HG02970 (cell line): ENCODE data around the gene CNN3.
"Not testable (repeated sequence)": the region's sequence is repeated elsewhere in the genome, so short reads cannot be mapped to it uniquely, and the experiment has no call there.

Experiments
- ATAC-seq: cut with Tn5 transposase; IDR thresholded peaks from one replicate; pipeline ENCODE4 v1.9.1; 2021; ENCODE audit warnings: mild to moderate bottlenecking, moderate library complexity, moderate number of reproducible peaks; ENCODE audit not compliant: unreplicated experiment, low FRiP score

The CNN3 gene

DNA sequence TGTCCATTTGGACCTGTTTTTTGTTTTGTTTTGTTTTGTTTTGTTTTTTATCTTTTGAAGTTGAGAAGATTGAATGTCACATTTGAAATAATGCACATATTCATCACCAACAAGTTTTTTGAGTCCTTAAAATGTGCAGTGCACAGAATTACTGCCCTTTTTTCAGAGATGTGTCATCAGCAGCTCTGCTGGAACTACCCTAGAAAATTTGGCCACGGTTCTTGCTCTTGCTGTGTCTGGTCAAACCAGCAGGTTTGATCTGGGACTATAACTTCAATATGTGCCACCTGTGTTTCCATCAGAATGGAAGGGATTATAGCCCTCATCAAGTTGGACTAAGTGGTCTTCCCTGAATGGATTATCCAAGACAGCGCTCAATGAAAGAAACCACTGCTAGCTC, 24.1 kb upstream of the CNN3 start:
- ATAC-seq = no peak

DNA sequence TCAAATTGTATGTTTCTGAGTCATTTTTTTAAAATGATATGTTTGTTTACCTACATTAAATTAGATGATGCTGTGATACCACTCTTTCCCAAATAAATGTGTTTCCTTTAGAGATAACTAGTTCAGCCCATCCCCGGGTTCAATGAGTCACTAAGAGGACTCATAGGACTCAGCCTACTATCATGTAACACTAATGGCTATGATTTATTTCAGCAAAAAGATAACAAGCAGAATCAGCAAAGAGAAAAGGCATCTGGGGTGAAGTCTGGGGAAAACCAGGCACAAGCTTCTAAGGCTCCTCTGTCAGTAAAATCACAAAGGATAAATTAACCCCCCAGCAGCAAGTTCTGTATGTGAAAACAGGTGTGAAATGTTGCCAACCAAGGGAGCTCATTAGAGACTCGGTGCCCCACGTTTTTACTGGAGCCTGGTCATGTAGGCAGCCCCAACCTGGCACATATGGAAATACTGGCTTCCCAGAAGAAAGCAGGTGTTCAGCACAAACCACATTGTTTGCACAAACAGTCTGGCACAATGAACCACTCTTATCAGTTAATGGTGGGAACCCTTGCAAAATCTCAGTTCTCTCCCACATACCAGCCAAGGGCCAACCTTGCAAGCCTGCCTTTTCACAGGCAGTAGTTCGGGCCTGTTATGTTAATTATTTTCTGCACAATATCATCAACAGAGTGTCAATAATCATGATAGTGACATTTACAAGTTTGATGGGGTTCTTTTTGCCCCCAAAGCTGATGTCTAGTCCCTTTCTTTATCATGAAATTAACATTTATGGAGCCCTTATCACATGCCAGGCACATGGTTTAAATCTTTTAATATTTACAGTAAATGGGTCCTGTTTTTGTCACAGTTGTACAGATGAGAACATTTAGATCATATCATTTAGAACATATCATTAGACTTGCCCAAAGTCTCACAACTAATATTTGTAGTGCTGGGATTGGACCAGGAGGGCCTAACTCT, 23.1 kb upstream of the CNN3 start:
- no peak for ATAC-seq

DNA sequence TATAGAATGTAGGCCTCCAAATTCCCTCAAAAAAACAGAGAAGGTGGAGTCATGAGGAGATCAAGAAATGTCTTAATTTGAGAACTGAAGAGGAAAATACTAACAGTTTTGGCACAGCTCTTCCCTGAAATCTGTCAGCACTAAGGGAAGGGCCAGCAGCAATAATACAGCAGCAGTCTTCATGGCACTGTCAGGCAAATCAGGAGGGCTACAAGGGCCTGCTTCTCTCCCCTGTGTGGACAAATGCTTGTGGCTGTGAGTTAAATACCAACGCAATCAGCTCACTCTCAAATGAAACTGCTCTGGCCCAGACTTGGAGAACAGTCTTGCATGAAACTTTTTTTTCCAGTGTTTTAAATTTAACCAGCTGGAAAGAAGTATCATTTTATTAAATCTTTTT, 20.5 kb upstream of the CNN3 start:
- no peak for ATAC-seq

DNA sequence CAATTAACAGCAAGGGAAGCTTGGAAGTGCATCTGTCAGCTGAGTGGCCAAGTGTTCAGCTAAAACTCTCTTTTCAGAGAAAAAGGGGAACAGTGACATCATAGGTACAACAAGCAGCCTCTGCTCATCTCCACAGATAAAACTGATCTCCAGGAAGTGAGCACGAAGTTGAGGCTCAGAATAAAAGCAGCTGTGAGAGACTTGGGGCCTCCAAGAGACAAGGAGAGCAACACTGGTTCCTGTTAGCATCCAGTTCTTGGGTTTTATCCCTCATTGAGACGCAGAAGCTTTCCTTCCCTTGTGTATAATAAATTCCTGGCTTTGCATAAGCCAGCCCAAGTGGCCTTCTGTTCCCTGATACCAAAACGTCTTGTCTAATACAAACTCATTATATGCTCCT, 20.0 kb upstream of the CNN3 start:
- ATAC-seq = no peak

DNA sequence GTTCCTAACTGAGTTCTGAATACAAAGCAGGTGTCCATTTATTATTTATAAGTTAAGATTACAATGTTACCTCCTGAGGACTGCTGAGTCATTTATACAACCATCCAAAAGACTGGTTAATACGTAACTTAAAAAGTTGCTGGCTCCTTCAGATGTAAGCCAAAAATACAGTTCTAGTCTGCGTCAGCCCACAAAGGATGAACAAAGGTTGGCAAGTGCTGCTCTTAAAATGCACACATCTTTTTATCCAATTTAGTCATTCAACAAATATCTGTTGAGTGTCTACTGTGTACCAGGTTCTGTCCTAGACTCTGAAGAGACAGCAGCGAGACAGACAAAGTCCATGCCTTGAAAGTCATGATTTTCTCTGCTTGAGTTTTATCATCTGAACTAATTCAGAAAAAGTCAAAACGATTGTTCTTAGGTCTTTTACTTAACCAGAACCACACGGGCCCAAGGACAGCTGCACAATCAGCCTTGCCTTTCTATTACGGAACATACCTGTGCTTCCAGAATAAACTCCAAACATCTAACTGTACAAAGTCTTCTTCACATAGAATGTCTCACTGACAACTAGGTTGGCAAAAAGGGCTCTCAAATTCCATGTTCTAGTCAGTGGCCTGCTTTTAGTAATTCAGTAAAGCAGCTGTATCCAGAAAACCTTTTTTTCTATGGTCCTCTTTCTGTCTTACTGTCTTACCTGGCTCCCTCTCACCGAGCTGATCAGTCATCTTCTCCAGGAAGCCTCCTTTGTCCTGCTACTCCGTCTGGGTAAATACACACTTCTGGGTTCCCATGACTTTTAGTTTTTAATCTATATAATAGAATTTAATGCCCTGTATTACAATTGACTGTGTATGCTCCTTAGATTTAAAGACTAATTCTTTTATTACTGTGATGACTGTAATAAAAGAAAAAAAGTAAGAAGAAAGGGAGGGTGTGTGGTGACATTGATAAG, 15.5 kb upstream of the CNN3 start:
- no peak for ATAC-seq

DNA sequence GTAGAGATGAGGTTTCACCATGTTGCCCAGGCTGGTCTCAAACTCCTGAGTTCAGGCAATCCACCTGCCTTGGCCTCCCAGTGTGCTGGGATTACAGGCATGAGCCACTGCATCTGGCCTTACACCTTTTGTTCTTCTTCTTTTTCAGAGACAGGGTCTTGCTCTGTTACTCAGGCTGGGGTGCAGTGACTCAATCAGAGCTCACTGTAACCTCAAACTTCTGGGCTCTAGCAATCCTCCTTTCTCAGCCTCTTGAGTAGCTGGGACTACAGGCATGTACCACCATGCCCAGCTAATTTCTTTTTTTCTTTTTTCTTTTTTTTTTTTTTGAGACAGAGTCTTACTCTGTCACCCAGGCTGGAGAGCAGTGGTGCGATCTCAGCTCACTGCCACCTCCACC, 14.6 kb upstream of the CNN3 start:
- ATAC-seq = not testable (repeated sequence)

DNA sequence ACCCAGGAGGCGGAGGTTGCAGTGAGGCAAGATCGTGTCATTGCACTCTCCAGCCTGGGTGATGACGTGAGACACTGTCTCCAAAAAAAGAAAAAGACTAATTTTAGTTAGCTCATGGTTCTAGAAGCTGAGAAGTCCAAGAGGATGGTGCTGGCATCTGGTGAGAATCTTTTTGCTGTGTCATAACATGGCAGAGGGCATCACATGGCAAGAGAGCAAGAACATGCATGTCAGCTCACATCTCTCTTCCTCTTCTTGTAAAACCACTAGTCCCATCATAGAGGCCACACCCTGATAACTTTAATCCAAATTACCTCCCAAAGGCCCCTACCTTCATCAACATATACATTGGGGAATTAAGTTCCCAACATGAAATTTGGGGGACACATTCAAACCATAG, 13.8 kb upstream of the CNN3 start:
- ATAC-seq = no peak

DNA sequence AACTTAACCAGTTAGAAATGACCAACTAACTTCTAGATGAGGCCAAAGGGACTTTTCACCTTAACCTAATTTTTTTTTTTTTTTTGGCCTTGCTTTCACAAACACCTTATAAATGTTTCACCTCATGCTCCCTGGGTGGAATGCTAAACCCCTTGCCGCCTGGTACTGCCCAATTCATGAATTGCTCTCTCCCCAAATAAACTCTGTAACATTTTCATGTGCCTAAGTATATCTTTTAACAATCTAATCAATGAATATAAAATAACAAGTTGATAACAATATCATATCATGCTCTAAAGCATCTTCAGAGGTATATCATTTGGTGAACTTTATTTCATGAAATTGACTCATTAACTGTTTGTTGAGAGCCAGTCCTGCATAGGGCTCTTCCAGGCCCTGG, 10.9 kb upstream of the CNN3 start:
- no peak for ATAC-seq

DNA sequence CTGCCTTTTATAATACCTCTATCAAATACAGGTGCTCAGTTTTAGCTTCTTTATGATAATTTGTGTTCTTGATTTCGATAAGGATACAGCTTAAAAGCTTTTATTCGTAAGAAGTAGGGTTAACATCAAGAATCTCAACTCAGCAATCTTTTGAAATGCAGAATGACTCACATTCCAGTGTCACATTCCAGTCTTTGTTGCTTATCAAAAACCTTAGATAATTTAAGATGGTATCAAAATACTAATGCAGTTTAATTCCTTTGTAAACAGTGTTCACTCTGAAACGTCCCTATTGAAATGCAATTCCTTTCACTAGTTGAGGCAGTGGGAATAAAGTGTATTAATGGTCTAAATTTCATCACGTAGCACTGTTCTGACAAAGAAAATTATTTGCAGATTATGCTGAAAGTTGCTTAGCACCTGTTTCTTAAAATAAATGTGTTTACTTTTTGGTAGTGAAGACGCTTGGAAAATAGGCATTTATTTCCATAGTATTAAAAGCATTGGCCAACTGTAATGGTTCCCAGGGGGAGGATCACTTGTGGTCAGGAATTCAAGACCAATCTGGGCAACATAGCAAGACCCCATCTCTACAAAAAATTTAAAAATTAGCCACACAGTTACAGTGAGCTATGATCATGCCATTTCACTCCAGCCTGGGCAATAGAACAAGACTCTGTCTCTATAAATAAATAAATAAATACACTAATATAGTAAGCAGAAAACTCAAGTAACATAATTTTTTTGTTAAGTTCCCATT, 10.1 kb upstream of the CNN3 start:
- ATAC-seq = no peak

DNA sequence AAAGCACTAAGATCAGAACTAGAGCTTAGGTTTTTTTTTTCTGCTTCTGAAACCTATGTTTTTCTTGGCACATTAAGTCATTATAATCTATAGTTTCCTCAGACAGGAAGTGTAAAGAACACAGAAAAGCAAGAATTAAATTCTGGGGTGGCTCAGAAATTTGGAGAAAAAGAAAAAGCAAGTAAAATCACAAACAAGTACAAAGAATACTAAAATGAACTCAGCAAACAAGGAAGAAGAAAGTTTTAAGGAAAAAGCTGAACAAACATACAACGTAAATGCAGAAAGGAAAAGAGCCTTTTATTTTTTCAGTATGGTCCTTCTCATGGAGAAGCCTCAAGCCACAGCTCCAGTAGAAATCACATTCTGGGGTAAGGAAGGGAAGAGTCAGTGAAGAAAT, 8.6 kb upstream of the CNN3 start:
- no peak for ATAC-seq

DNA sequence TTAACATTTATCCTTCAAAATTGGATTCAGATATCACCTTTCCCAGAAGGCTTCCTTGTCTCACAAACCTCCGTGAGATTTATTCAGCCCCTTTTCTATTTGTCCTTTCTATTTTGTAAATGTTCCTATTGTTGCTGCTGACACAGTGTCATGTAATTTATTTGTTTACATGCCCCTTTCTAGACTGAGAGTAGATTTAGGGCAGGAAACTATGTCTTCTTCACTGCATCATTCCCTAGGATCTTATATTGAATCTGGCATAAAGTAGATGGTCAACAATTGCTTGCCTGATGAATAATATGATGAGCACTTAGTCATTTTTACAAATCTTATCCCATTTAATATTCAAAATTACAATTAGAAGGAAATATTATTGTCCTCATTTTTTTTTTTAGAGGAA, 8.1 kb upstream of the CNN3 start:
- ATAC-seq = no peak

DNA sequence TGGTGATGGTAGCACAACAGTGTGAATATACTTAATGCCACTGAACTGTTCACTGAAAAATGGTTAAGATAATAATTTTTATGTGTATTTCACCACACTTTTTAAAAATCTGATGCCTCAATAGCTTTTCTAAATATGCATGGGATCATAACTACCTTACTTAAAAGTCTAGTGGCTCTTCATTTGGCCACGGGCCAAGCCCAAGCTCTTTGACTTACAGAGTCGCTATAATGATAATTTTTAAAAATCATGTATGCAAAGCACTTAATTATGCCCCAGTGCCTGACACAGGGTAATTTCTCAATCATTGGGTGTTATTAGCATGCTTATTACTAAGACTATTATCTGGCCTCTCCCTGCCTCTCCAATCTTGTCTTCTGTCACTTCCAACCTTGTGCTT, 7.6 kb upstream of the CNN3 start:
- ATAC-seq = no peak

DNA sequence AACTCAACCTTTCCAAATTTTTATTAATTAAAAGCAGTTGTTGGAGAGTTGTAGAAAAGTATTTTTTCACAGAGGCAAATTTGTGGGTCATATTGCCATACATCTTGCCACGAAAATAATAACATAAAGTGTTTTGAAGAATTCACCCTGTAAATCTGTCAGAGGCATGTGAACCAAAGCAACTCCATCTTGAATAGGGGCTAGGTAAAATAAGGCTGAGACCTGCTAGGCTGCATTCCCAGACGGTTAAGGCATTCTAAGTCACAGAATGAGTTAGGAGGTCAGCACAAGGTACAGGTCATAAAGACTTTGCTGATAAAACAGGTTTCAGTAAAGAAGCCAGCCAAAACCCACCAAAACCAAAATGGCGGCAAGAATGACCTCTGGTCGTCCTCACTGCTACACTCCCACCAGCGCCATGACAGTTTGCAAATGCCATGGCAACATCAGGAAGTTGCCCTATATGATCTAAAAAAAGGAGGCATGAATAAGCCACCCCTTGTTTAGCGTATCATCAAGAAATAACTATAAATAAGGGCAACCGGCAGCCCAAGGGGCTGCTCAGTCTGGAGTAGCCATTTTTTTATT, 4.4 kb upstream of the CNN3 start:
- no peak for ATAC-seq

DNA sequence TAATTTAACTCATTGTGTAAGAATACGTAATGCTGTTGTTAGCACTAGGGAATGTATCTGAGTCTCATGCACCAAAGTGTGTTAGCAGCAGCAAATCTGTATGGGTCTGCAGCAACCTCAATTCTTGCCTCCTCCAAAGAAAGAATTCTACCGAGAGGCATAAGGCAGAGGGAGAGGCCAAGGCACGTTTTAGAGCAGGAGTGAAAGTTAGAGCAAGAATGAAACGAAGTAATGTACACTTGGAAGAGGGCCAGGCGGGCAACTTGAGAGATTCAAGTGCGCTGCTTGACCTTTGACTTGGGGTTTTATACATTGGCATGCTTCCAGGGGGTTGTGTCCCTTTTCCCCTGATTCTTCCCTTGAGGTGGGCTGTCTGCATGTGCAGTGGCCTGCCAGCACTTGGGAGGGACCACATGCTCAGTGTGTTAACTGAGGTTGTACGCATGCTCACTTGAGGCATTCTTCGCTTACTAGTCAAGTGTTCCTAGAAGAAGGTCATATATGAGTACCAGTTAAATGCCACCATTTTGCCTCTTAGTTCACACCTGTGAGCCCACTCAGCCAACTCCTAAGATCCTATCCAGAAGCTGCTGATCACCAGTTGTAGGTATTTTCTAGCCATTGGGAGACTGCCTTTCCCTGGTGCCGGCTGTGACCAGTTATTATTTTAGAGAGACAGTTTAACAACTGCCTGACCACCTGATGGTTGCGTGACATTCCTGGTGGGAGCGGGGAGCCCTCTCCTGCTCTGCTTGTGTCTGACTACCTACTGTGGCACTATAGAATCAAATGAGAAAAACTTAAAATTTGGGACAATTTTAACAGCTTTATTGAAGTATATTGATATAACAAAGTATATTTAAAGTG, 2.7 kb upstream of the CNN3 start:
- no peak for ATAC-seq

DNA sequence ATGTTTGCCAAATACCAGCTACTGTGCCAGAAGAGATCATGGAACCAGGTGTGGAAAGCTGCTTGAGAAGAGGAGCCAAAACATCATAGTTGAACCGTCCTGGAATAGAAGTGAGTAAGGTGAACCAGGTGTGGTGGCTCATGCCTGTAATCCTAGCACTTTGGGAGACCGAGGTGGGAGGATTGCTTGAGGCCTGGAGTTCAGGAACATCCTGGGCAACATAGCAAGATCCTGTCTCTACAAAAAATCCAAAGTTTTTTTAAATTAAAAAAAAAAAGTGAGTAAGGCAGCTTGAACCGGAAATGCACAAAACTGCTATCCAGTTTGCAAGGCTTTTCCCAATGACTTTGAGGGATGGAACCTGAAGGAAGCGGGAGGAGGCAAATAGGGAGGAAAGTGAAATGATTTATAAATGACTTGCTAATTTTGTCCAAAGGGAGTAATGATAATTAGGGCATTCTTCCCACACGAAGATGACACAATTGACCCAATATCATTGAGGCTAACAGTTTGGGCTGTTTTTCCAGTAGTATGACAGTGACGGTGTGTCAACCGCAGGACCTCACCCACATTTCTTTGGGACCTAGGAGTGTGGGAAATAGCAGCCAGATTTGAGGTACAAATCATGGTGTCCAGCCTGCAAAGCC, 1.5 kb upstream of the CNN3 start:
- no peak for ATAC-seq

DNA sequence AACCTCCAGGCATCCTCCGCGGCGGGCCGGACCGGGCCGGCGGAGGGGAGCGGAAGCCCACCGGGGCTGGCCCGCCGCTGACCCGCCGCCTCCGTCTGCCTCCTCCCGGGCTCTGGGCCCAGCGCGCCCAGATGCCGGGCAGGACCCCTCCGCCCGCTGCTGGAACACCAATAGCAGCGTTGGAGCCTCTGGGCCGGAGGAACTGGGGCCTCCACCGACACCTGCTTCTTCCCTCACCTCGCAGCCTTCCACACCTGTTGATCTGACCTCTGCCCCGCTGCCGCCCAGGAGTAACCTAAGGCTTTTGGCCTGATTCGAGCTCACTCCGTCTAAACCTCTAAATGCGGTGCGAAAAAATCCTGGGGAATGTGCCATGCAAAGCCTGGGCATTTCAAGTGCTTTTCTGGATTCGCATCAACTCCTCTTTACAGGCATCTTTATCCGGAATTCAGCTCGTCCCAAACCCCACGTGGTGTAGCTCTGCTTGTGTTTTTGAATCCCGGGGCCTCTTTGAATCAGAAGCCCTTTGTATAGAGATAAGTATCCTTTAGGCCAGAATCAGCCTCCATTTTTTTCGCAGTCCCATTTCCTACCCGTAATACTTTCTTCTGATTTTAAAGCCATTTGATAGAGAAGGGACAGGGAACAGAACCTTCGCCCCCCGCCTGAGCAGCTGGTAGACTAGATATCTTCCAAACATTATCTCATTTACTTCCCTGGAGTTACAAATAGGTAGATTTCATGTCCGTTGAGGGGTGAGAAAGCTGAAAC, 680 bp upstream of the CNN3 start:
- peak; percentile 23 for ATAC-seq

DNA sequence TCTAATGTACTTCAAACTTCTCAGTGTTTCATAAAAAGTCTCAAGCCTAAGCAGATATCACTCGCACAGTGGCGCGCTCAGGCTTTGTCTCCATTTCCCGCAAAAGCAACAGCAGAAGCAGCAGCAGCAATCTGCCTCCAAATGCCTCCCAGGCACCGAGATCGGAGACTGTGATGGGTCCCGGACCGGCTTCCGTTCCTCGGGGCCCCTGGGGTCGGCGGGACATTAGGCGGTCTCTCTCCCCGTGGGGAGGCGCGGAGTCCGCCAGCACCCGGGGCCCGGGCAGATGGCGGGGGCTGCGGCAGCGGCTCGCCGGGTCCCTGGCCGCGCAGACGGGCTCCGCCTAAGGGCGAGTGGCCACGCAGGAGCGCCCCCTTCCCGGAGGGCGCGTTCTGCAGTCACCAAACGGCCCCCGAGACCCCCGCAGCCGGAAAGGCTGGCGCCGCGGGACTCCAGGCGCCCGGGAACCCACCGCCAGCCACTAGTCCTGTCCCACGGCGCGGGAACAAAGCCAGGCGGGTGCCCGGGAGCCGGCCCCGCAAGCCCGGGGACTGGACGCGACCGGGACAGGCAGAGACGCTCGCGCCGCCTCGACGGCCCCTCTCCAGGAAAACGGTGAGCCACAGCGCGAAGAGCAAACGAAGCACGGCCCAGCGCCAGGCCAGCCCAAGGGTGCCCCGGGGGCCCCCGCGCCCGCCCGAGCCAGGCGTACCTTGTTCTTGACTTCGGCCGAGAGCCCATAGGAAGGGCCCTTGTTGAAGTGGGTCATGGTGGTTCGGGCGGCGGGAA, 590 bp downstream of the CNN3 start:
- ATAC-seq = peak; percentile 28
